ENCODE results near the gene CCKAR. TPM values are rescaled to one million over a fixed set of nuclear protein-coding genes. Genes with fewer than 3 reads are reported as not detected.
"Not testable (repeated sequence)": the region's sequence is repeated elsewhere in the genome, so short reads cannot be mapped to it uniquely, and the experiment has no call there.

Gene CCKAR
- total and polyA plus RNA-seq, 9 donors, result 0.13 to 0.24 TPM; not detected in 7

- Histone ChIP-seq H3K4me3 (no peak overlapping the region), H3K27me3 (no peaks in the 10 kb centered on the region), H3K9me3 (no peaks in the 10 kb centered on the region), H3K4me1 (ENCODE audit: insufficient read depth) (no peaks in the 10 kb centered on the region), H3K36me3 (no peaks in the 10 kb centered on the region), H3K27ac (no peak overlapping the region)
- 65 to 74% (median 66%) methylated on average over 8 of the region's 8 CpGs for WGBS, 3 donors
- DNase-seq, result no peak
- no peak for TF ChIP-seq CTCF (IDR thresholded peaks at IDR 0.05)
- TF ChIP-seq EP300 (IDR thresholded peaks at IDR 0.05), result no peak
- no peak for TF ChIP-seq POLR2A (IDR thresholded peaks at IDR 0.05)
- intact Hi-C loops (cut with DNase I), result no loop called here
Observed at GRCh38 chr4:26509681-26510333, 19.5 kb upstream of the CCKAR start.

- Histone ChIP-seq H3K4me1 (ENCODE audit: insufficient read depth) (no peaks in the 10 kb centered on the region), H3K27me3 (no peaks in the 10 kb centered on the region), H3K4me3 (no peak overlapping the region), H3K27ac (no peak overlapping the region), H3K9me3 (no peaks in the 10 kb centered on the region), H3K36me3 (no peaks in the 10 kb centered on the region)
- DNase-seq, result no peak
- intact Hi-C loops (cut with DNase I), result no loop called here
- TF ChIP-seq POLR2A (IDR thresholded peaks at IDR 0.05) (no peak), EP300 (IDR thresholded peaks at IDR 0.05) (no peak), CTCF (IDR thresholded peaks at IDR 0.05) (no peak)
- 88 to 93% (median 92%) methylated on average over 4 of the region's 4 CpGs for WGBS, 3 donors
Observed at GRCh38 chr4:26507286-26507685, 17.0 kb upstream of the CCKAR start.

GRCh38 chr4:26503844-26504243, 13.6 kb upstream of the CCKAR start:
- no peak for DNase-seq
- no peak overlapping the region for H3K4me3 ChIP-seq
- H3K36me3 ChIP-seq, result no peaks in the 10 kb centered on the region
- H3K9me3 ChIP-seq, result peaks cover 0 to 7% of the 10 kb centered on the region in 2 donors
- no peak overlapping the region for H3K27ac ChIP-seq
- WGBS, 3 donors, result 89 to 92% (median 90%) methylated on average over 4 of the region's 4 CpGs
- no peaks in the 10 kb centered on the region for H3K4me1 ChIP-seq (ENCODE audit: insufficient read depth)
- intact Hi-C loops (cut with DNase I), result no loop called here
- H3K27me3 ChIP-seq, result no peaks in the 10 kb centered on the region
- TF ChIP-seq EP300 (IDR thresholded peaks at IDR 0.05), result no peak
- TF ChIP-seq CTCF (IDR thresholded peaks at IDR 0.05), result no peak
- no peak for TF ChIP-seq POLR2A (IDR thresholded peaks at IDR 0.05)

GRCh38 chr4:26503427-26503826, 13.1 kb upstream of the CCKAR start:
- TF ChIP-seq CTCF (IDR thresholded peaks at IDR 0.05) (no peak), EP300 (IDR thresholded peaks at IDR 0.05) (no peak)
- Histone ChIP-seq H3K4me3 (no peak overlapping the region), H3K27me3 (no peaks in the 10 kb centered on the region), H3K36me3 (no peaks in the 10 kb centered on the region), H3K9me3 (peaks cover 0 to 7% of the 10 kb centered on the region in 2 donors), H3K4me1 (ENCODE audit: insufficient read depth) (no peaks in the 10 kb centered on the region), H3K27ac (no peak overlapping the region)
- DNase-seq, result no peak
- intact Hi-C loops (cut with DNase I), result no loop called here
- WGBS, 3 donors, result 48 to 69% (median 56%) methylated on average over 5 of the region's 5 CpGs

GRCh38 chr4:26500565-26500999, 10.3 kb upstream of the CCKAR start:
- H3K9me3 ChIP-seq; H3K27ac ChIP-seq; H3K36me3 ChIP-seq; intact Hi-C loops (cut with DNase I); H3K27me3 ChIP-seq; H3K4me1 ChIP-seq (ENCODE audit: insufficient read depth); H3K4me3 ChIP-seq; DNase-seq: not testable (repeated sequence)
- WGBS, 3 donors, result 89 to 94% (median 92%) methylated on average over 9 of the region's 9 CpGs

All from ovary (tissue), 9 donors.